GM21717 (cell line): ENCODE results near the gene SPOCK3.

Experiments used
- ATAC-seq: cut with Tn5 transposase; IDR thresholded peaks from one replicate; pipeline ENCODE4 v1.9.1; 2021; ENCODE audit warnings: mild to moderate bottlenecking, moderate library complexity; ENCODE audit not compliant: unreplicated experiment

SPOCK3 gene

DNA sequence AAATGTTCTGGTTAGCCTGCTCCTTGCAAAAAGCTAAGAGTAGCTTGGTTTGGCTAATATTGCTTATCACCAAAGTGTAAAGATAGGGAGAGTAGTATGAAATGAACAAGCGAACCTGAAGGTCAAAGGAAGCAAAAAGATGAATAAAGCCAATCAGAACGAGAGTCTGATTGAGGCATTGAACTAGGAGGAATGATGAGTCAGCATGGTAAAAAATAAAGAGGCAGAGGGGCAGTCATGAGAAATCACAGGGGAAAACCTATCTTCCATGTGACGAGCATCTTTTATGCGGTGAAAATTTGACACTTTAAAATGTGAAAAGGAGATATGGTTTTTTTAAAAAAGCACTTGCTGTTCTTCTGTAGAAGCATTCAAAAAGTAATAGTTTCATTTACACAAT, 533.7 kb downstream of the SPOCK3 start:
- ATAC-seq, result no peak

DNA sequence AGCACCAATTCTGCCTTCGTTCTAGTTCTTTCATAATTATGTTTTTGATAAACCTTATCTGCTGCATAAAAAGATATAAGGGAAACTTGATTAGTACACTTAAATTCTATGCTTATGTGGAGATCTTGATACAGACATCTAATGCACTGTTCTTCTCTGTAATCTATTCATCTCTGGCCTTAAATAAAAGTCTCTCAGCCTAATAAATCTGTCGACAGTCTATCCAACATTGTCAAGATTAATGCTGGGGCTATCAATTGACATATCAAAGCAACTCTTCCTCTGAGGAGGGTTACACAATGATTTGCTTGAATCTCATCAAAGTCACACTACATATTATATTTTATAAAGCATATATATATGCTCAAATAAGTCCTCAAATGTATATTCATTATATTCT, 545.5 kb downstream of the SPOCK3 start:
- no peak for ATAC-seq

DNA sequence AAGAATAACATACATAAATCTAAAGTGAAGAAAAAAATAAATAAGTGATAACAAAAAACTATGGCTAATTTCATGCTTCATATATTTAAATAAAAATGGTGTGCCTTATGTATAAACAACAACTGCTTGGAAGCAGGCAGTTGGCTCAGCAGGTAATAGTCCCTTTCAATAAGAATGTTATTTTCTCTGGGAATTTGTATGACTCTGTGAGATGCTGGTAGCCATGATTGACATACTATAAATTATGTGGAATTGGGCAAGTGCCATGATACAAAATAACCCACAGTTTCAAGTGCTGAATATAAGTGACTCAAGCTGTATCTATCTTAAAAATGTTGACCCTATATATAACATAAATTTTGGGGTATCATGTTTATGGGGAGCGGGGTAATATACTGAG, 546.5 kb downstream of the SPOCK3 start:
- no peak for ATAC-seq
